ENCODE measurements around the gene CDIPT. TPM values are rescaled to one million over a fixed set of nuclear protein-coding genes. Genes with fewer than 3 reads are reported as not detected.

Gene CDIPT
- total RNA-seq, 1 experiment from 2014 or later = 57.4 TPM

GRCh38 chr16:29858974-29859373 lies 4.1 kb downstream of the CDIPT start:
- Histone ChIP-seq H4K20me1 (ENCODE audit: insufficient read depth, low read depth, low read length) (no peaks in the 10 kb centered on the region), H3K36me3 (ENCODE audit: insufficient read depth, low read length) (no peaks in the 10 kb centered on the region), H3K27ac (ENCODE audit: low read length) (no peak overlapping the region), H2AFZ (ENCODE audit: low read length) (no peak overlapping the region), H3K9me2 (replicated peaks; ENCODE audit: insufficient read depth, low read length) (no peaks in the 10 kb centered on the region), H3K79me2 (ENCODE audit: low read length) (peaks cover 9% of the 10 kb centered on the region), H3K27me3 (ENCODE audit: low read length) (no peaks in the 10 kb centered on the region), H3K9ac (ENCODE audit: low read length) (no peak overlapping the region), H3K4me2 (ENCODE audit: low read depth, low read length, poor library complexity, severe bottlenecking) (no peak overlapping the region), H3K4me3 (ENCODE audit: low read length) (no peak overlapping the region), H3K4me1 (ENCODE audit: low read length) (peaks cover 12% of the 10 kb centered on the region), H3K9me3 (ENCODE audit: low read length) (no peaks in the 10 kb centered on the region)
- no peak for DNase-seq

GRCh38 chr16:29858149-29858849 lies 4.7 kb downstream of the CDIPT start:
- H3K79me2 ChIP-seq (ENCODE audit: low read length) = peaks cover 9% of the 10 kb centered on the region
- no peaks in the 10 kb centered on the region for H4K20me1 ChIP-seq (ENCODE audit: insufficient read depth, low read depth, low read length)
- H3K4me3 ChIP-seq (ENCODE audit: low read length) = no peak overlapping the region
- H3K36me3 ChIP-seq (ENCODE audit: insufficient read depth, low read length) = no peaks in the 10 kb centered on the region
- no peak overlapping the region for H3K27ac ChIP-seq (ENCODE audit: low read length)
- H3K9me3 ChIP-seq (ENCODE audit: low read length) = no peaks in the 10 kb centered on the region
- no peak overlapping the region for H3K9ac ChIP-seq (ENCODE audit: low read length)
- no peak overlapping the region for H2AFZ ChIP-seq (ENCODE audit: low read length)
- H3K4me1 ChIP-seq (ENCODE audit: low read length) = peaks cover 8% of the 10 kb centered on the region
- no peak overlapping the region for H3K4me2 ChIP-seq (ENCODE audit: low read depth, low read length, poor library complexity, severe bottlenecking)
- no peak for DNase-seq
- no peaks in the 10 kb centered on the region for H3K9me2 ChIP-seq (replicated peaks; ENCODE audit: insufficient read depth, low read length)
- H3K27me3 ChIP-seq (ENCODE audit: low read length) = no peaks in the 10 kb centered on the region

GRCh38 chr16:29857133-29857760 lies 5.8 kb downstream of the CDIPT start:
- Histone ChIP-seq H3K79me2 (ENCODE audit: low read length) (peaks cover 4% of the 10 kb centered on the region), H4K20me1 (ENCODE audit: insufficient read depth, low read depth, low read length) (no peaks in the 10 kb centered on the region), H3K4me3 (ENCODE audit: low read length) (no peak overlapping the region), H3K9me3 (ENCODE audit: low read length) (no peaks in the 10 kb centered on the region), H3K27ac (ENCODE audit: low read length) (no peak overlapping the region), H3K4me1 (ENCODE audit: low read length) (peaks cover 8% of the 10 kb centered on the region), H2AFZ (ENCODE audit: low read length) (no peak overlapping the region), H3K27me3 (ENCODE audit: low read length) (no peaks in the 10 kb centered on the region), H3K9ac (ENCODE audit: low read length) (no peak overlapping the region), H3K9me2 (replicated peaks; ENCODE audit: insufficient read depth, low read length) (no peaks in the 10 kb centered on the region), H3K4me2 (ENCODE audit: low read depth, low read length, poor library complexity, severe bottlenecking) (no peak overlapping the region), H3K36me3 (ENCODE audit: insufficient read depth, low read length) (no peaks in the 10 kb centered on the region)
- no peak for DNase-seq

- Histone ChIP-seq H3K27ac (ENCODE audit: low read length) (no peak overlapping the region), H3K9ac (ENCODE audit: low read length) (no peak overlapping the region), H4K20me1 (ENCODE audit: insufficient read depth, low read depth, low read length) (no peaks in the 10 kb centered on the region), H3K9me2 (replicated peaks; ENCODE audit: insufficient read depth, low read length) (no peaks in the 10 kb centered on the region), H3K9me3 (ENCODE audit: low read length) (no peaks in the 10 kb centered on the region), H3K4me3 (ENCODE audit: low read length) (no peak overlapping the region), H3K4me2 (ENCODE audit: low read depth, low read length, poor library complexity, severe bottlenecking) (no peak overlapping the region), H3K4me1 (ENCODE audit: low read length) (no peaks in the 10 kb centered on the region), H3K27me3 (ENCODE audit: low read length) (no peaks in the 10 kb centered on the region), H3K36me3 (ENCODE audit: insufficient read depth, low read length) (no peaks in the 10 kb centered on the region), H2AFZ (ENCODE audit: low read length) (no peak overlapping the region), H3K79me2 (ENCODE audit: low read length) (no peaks in the 10 kb centered on the region)
- no peak for DNase-seq
Observed at GRCh38 chr16:29854520-29855100, 8.4 kb downstream of the CDIPT start.

- Histone ChIP-seq H3K9me3 (ENCODE audit: low read length) (no peaks in the 10 kb centered on the region), H3K27me3 (ENCODE audit: low read length) (no peaks in the 10 kb centered on the region), H3K79me2 (ENCODE audit: low read length) (no peaks in the 10 kb centered on the region), H2AFZ (ENCODE audit: low read length) (no peak overlapping the region), H3K9ac (ENCODE audit: low read length) (no peak overlapping the region), H3K27ac (ENCODE audit: low read length) (no peak overlapping the region), H3K4me2 (ENCODE audit: low read depth, low read length, poor library complexity, severe bottlenecking) (no peak overlapping the region), H3K36me3 (ENCODE audit: insufficient read depth, low read length) (no peaks in the 10 kb centered on the region), H3K9me2 (replicated peaks; ENCODE audit: insufficient read depth, low read length) (no peaks in the 10 kb centered on the region), H3K4me3 (ENCODE audit: low read length) (no peak overlapping the region), H4K20me1 (ENCODE audit: insufficient read depth, low read depth, low read length) (no peaks in the 10 kb centered on the region), H3K4me1 (ENCODE audit: low read length) (no peaks in the 10 kb centered on the region)
- no peak for DNase-seq
Observed at GRCh38 chr16:29852654-29853053, 10.4 kb downstream of the CDIPT start.

GRCh38 chr16:29850998-29851397 lies 12.0 kb downstream of the CDIPT start:
- H2AFZ ChIP-seq (ENCODE audit: low read length) = no peak overlapping the region
- no peaks in the 10 kb centered on the region for H4K20me1 ChIP-seq (ENCODE audit: insufficient read depth, low read depth, low read length)
- no peaks in the 10 kb centered on the region for H3K9me2 ChIP-seq (replicated peaks; ENCODE audit: insufficient read depth, low read length)
- H3K36me3 ChIP-seq (ENCODE audit: insufficient read depth, low read length) = no peaks in the 10 kb centered on the region
- H3K9me3 ChIP-seq (ENCODE audit: low read length) = no peaks in the 10 kb centered on the region
- H3K9ac ChIP-seq (ENCODE audit: low read length) = no peak overlapping the region
- H3K4me3 ChIP-seq (ENCODE audit: low read length) = no peak overlapping the region
- H3K27ac ChIP-seq (ENCODE audit: low read length) = no peak overlapping the region
- no peaks in the 10 kb centered on the region for H3K79me2 ChIP-seq (ENCODE audit: low read length)
- no peak for DNase-seq
- H3K4me1 ChIP-seq (ENCODE audit: low read length) = no peaks in the 10 kb centered on the region
- no peak overlapping the region for H3K4me2 ChIP-seq (ENCODE audit: low read depth, low read length, poor library complexity, severe bottlenecking)
- H3K27me3 ChIP-seq (ENCODE audit: low read length) = no peaks in the 10 kb centered on the region

GRCh38 chr16:29849505-29849904 lies 13.5 kb downstream of the CDIPT start:
- no peak overlapping the region for H2AFZ ChIP-seq (ENCODE audit: low read length)
- no peak overlapping the region for H3K4me2 ChIP-seq (ENCODE audit: low read depth, low read length, poor library complexity, severe bottlenecking)
- no peaks in the 10 kb centered on the region for H3K9me2 ChIP-seq (replicated peaks; ENCODE audit: insufficient read depth, low read length)
- no peaks in the 10 kb centered on the region for H3K27me3 ChIP-seq (ENCODE audit: low read length)
- H3K9ac ChIP-seq (ENCODE audit: low read length) = no peak overlapping the region
- no peak overlapping the region for H3K27ac ChIP-seq (ENCODE audit: low read length)
- no peaks in the 10 kb centered on the region for H4K20me1 ChIP-seq (ENCODE audit: insufficient read depth, low read depth, low read length)
- no peak overlapping the region for H3K4me3 ChIP-seq (ENCODE audit: low read length)
- no peaks in the 10 kb centered on the region for H3K4me1 ChIP-seq (ENCODE audit: low read length)
- H3K9me3 ChIP-seq (ENCODE audit: low read length) = no peaks in the 10 kb centered on the region
- no peaks in the 10 kb centered on the region for H3K79me2 ChIP-seq (ENCODE audit: low read length)
- DNase-seq = no peak
- H3K36me3 ChIP-seq (ENCODE audit: insufficient read depth, low read length) = no peaks in the 10 kb centered on the region

GRCh38 chr16:29848420-29849297 lies 14.4 kb downstream of the CDIPT start:
- Histone ChIP-seq H2AFZ (ENCODE audit: low read length) (no peak overlapping the region), H3K4me1 (ENCODE audit: low read length) (no peaks in the 10 kb centered on the region), H3K4me2 (ENCODE audit: low read depth, low read length, poor library complexity, severe bottlenecking) (no peak overlapping the region), H3K36me3 (ENCODE audit: insufficient read depth, low read length) (no peaks in the 10 kb centered on the region), H4K20me1 (ENCODE audit: insufficient read depth, low read depth, low read length) (no peaks in the 10 kb centered on the region), H3K9me3 (ENCODE audit: low read length) (no peaks in the 10 kb centered on the region), H3K79me2 (ENCODE audit: low read length) (no peaks in the 10 kb centered on the region), H3K27ac (ENCODE audit: low read length) (no peak overlapping the region), H3K4me3 (ENCODE audit: low read length) (no peak overlapping the region), H3K9ac (ENCODE audit: low read length) (no peak overlapping the region), H3K9me2 (replicated peaks; ENCODE audit: insufficient read depth, low read length) (no peaks in the 10 kb centered on the region), H3K27me3 (ENCODE audit: low read length) (no peaks in the 10 kb centered on the region)
- DNase-seq = peak; percentile 87

Data from Karpas-422 (cell line).